Fibroblast of lung (primary cell): Measurements from ENCODE around the gene PRKCD. TPM values are rescaled to one million over a fixed set of nuclear protein-coding genes. Genes with fewer than 3 reads are reported as not detected.

Experiments
- DNase-seq, 2 donors: peaks; one replicate each; pipeline versions ENCODE4 v3.0.0 to v3.0.0-alpha.2; 2010; ENCODE audit warnings: low read depth in 2 of 2
- H2AFZ ChIP-seq: 2 replicates; pipeline ENCODE4 v1.5.1; 2012; ENCODE audit warnings: low read length, control low read depth, inconsistent platforms
- H3K27ac ChIP-seq: 2 replicates; pipeline ENCODE4 v1.5.1; 2011; ENCODE audit warnings: low read length, control low read depth; ENCODE audit not compliant: insufficient read depth
- H3K27me3 ChIP-seq: 2 replicates; pipeline ENCODE4 v1.5.1; 2011; ENCODE audit warnings: mild to moderate bottlenecking, low read length; ENCODE audit not compliant: control insufficient read depth, insufficient read depth
- H3K36me3 ChIP-seq: 2 replicates; pipeline ENCODE4 v1.5.1; 2011; ENCODE audit warnings: low read length; ENCODE audit not compliant: control insufficient read depth, insufficient read depth
- H3K4me1 ChIP-seq: 2 replicates; pipeline ENCODE4 v1.5.1; 2011; ENCODE audit warnings: low read length; ENCODE audit not compliant: control insufficient read depth, insufficient read depth; ENCODE audit errors: extremely low read depth
- H3K4me2 ChIP-seq: 2 replicates; pipeline ENCODE4 v1.5.1; 2011; ENCODE audit warnings: low read length, control low read depth; ENCODE audit not compliant: insufficient read depth; ENCODE audit errors: extremely low read depth
- H3K4me3 ChIP-seq, 4 experiments: fragments of 200-600 bp in 1 of 4; sonication (generic) in 1 of 4; replicated peaks in 1 of 4; 2 replicates each; pipeline ENCODE4 v1.5.1; 2011 to 2016; ENCODE audit warnings: low read length in 4 of 4, low read depth in 3 of 4, mild to moderate bottlenecking in 3 of 4, control low read depth in 2 of 4, inconsistent platforms in 1 of 4, mixed read lengths in 1 of 4; ENCODE audit not compliant: insufficient read depth in 1 of 4; ENCODE audit errors: control extremely low read depth in 1 of 4
- H3K79me2 ChIP-seq: 2 replicates; pipeline ENCODE4 v1.5.1; 2012; ENCODE audit warnings: mild to moderate bottlenecking, low read length, inconsistent platforms; ENCODE audit not compliant: control insufficient read depth, insufficient read depth
- H3K9ac ChIP-seq: 2 replicates; pipeline ENCODE4 v1.5.1; 2011; ENCODE audit warnings: mild to moderate bottlenecking, low read length, control low read depth; ENCODE audit not compliant: insufficient read depth
- H3K9me3 ChIP-seq: 2 replicates; pipeline ENCODE4 v1.5.1; 2012; ENCODE audit warnings: low read depth, low read length; ENCODE audit not compliant: control insufficient read depth, insufficient read depth
- H4K20me1 ChIP-seq: 2 replicates; pipeline ENCODE4 v1.5.1; 2011; ENCODE audit warnings: low read length; ENCODE audit not compliant: control insufficient read depth, insufficient read depth; ENCODE audit errors: extremely low read depth
- CTCF ChIP-seq, 2 donors: IDR thresholded peaks in 1 of 2; conservative IDR thresholded peaks in 1 of 2; 1 replicate in 1 of 2; 2 replicates in 1 of 2; pipeline ENCODE4 v1.5.1; 2011 to 2012; ENCODE audit warnings: low read length in 2 of 2, control low read depth in 1 of 2, inconsistent platforms in 1 of 2, low read depth in 1 of 2, mild to moderate bottlenecking in 1 of 2
- EZH2 ChIP-seq: IDR thresholded peaks from 2 replicates; pipeline ENCODE4 v1.5.1; 2012; ENCODE audit warnings: low read length, control low read depth, mild to moderate bottlenecking; ENCODE audit errors: missing control alignments
- polyA plus RNA-seq, 2 donors: library from polyadenylated mRNA; depleted of rRNA in 1 of 2; stranded (reverse) in 1 of 2; unstranded in 1 of 2; fragments of >200 nt; gene quantifications; 2 replicates each; pipeline ENCODE4 v1.2.1, GENCODE V29; 2011 to 2012; ENCODE audit warnings: missing spikeins in 1 of 2
- total RNA-seq: library from RNA; depleted of rRNA; stranded (reverse); fragments of >200 nt; gene quantifications from 2 replicates; pipeline ENCODE4 v1.2.1, GENCODE V29; 2014

PRKCD gene
- total and polyA plus RNA-seq, 2 donors (not counting 1 experiment from before 2014, with no cell fraction given): 3.8 to 21.2 TPM

- H3K9ac ChIP-seq: no peak overlapping the region
- H3K36me3 ChIP-seq: peaks cover 2% of the 10 kb centered on the region
- H4K20me1 ChIP-seq: no peaks in the 10 kb centered on the region
- no peak overlapping the region for H3K4me2 ChIP-seq
- H3K4me3 ChIP-seq: no peak overlapping the region
- H3K27ac ChIP-seq: no peak overlapping the region
- peaks cover 9% of the 10 kb centered on the region for H3K4me1 ChIP-seq
- H3K79me2 ChIP-seq: peaks cover 5% of the 10 kb centered on the region
- DNase-seq: no peak
- H2AFZ ChIP-seq: no peak overlapping the region
- no peaks in the 10 kb centered on the region for H3K9me3 ChIP-seq
- H3K27me3 ChIP-seq: no peaks in the 10 kb centered on the region
- TF ChIP-seq EZH2: no peak
- TF ChIP-seq CTCF (conservative IDR thresholded peaks at IDR 0.05 in 1 of 2, IDR thresholded peaks at IDR 0.05 in 1 of 2; ENCODE audit: low read depth in 1 of 2, low read length in 2 of 2): no peak
These were observed 8.2 kb downstream of the PRKCD start for GRCh38 chr3:53169045-53169831.

- TF ChIP-seq CTCF (conservative IDR thresholded peaks at IDR 0.05 in 1 of 2, IDR thresholded peaks at IDR 0.05 in 1 of 2; ENCODE audit: low read depth in 1 of 2, low read length in 2 of 2) (no peak), EZH2 (no peak)
- H4K20me1 ChIP-seq: no peaks in the 10 kb centered on the region
- no peak overlapping the region for H3K4me3 ChIP-seq
- no peaks in the 10 kb centered on the region for H3K27me3 ChIP-seq
- H3K36me3 ChIP-seq: peaks cover 2% of the 10 kb centered on the region
- H3K27ac ChIP-seq: no peak overlapping the region
- no peak overlapping the region for H3K9ac ChIP-seq
- no peak overlapping the region for H2AFZ ChIP-seq
- no peak for DNase-seq
- H3K4me1 ChIP-seq: peaks cover 9% of the 10 kb centered on the region
- peaks cover 5% of the 10 kb centered on the region for H3K79me2 ChIP-seq
- no peaks in the 10 kb centered on the region for H3K9me3 ChIP-seq
- H3K4me2 ChIP-seq: no peak overlapping the region
These were observed 8.9 kb downstream of the PRKCD start for GRCh38 chr3:53169832-53170324.

- no peak overlapping the region for H3K27ac ChIP-seq
- no peak for DNase-seq
- no peaks in the 10 kb centered on the region for H3K27me3 ChIP-seq
- TF ChIP-seq CTCF (conservative IDR thresholded peaks at IDR 0.05 in 1 of 2, IDR thresholded peaks at IDR 0.05 in 1 of 2; ENCODE audit: low read depth in 1 of 2, low read length in 2 of 2) (no peak), EZH2 (no peak)
- H3K4me1 ChIP-seq: peaks cover 11% of the 10 kb centered on the region
- no peak overlapping the region for H3K4me3 ChIP-seq
- H2AFZ ChIP-seq: no peak overlapping the region
- H3K4me2 ChIP-seq: no peak overlapping the region
- peaks cover 5% of the 10 kb centered on the region for H3K79me2 ChIP-seq
- H4K20me1 ChIP-seq: no peaks in the 10 kb centered on the region
- H3K36me3 ChIP-seq: peaks cover 2% of the 10 kb centered on the region
- no peak overlapping the region for H3K9ac ChIP-seq
- no peaks in the 10 kb centered on the region for H3K9me3 ChIP-seq
These were observed 9.5 kb downstream of the PRKCD start for GRCh38 chr3:53170325-53171063.
